ENCODE results near the gene DRICH1.
"Not testable (repeated sequence)": the region's sequence is repeated elsewhere in the genome, so short reads cannot be mapped to it uniquely, and the experiment has no call there.

Gene DRICH1

DNA sequence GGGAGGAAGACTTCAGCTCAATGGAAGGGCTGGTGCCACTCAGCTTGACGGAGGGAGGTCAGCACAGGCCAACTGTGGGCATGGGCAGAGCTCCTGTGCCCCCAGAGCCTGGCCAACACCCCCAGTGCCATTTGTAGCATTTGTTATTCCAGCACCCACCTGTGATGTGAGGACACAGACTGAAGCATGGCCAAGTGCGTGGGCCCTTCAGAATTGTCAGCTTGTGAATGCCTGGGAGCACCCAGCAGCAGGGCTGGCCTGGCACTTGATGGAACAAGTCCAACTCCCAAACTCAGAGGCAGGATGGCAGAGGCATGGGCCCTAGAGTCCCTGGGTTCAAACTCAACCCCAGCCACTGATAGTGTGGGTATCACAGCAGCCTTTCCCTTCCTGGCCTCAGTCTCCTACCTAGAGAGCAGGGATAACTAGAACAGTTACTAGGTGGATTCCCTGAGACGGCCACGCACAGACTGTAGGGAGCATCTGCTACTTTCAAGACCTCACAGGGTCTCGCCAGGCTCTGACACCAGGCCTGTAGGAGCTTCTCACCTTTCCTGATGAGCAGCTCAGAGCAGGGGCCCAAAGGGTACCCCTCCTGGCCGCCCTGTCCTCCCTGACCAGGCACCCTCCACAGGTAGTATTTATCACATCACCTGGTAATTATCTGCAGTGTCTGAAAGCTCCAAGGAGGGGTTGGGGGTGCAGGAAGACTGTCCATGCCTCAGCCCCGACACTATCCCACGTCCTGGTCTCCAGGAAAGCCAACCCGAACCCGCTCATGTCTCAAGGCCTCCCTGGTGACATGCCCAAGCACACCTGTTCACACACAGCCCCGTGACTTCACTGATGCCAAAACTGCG, 45.0 kb upstream of the DRICH1 start:
- H3K79me2 ChIP-seq (ENCODE audit: control insufficient read depth, insufficient read depth, low read length, poor library complexity) = not testable (repeated sequence)

GRCh38 chr22:23675502-23676415, 43.6 kb upstream of the DRICH1 start:
- Histone ChIP-seq H3K79me2 (ENCODE audit: control insufficient read depth, insufficient read depth, low read length, poor library complexity) (no peaks in the 10 kb centered on the region), H3K27ac (ENCODE audit: low read depth, low read length) (no peak overlapping the region), H2AFZ (ENCODE audit: insufficient read depth, low read length, poor library complexity) (no peak overlapping the region), H4K91ac (ENCODE audit: low read depth, low read length) (no peak overlapping the region), H3K4me3 (ENCODE audit: low read depth, low read length) (no peak overlapping the region), H3K18ac (ENCODE audit: low read length) (no peak overlapping the region), H3K14ac (ENCODE audit: low read length) (no peak overlapping the region), H3K27me3 (ENCODE audit: insufficient read depth, low read length) (no peaks in the 10 kb centered on the region), H4K8ac (ENCODE audit: low read depth, low read length) (no peak overlapping the region), H2BK12ac (ENCODE audit: low read length) (no peak overlapping the region), H3K36me3 (ENCODE audit: control insufficient read depth in 1 of 2, insufficient read depth in 2 of 2, low read length in 2 of 2) (peaks cover 4 to 5% of the 10 kb centered on the region in 2 experiments), H3K9me3 (ENCODE audit: insufficient read depth, low read depth, low read length) (peaks cover 2% of the 10 kb centered on the region), H3K4ac (ENCODE audit: low read depth, low read length) (no peak overlapping the region), H2BK120ac (ENCODE audit: insufficient read depth, low read length, poor library complexity) (no peak overlapping the region), H3K4me1 (ENCODE audit: control insufficient read depth in 1 of 2, insufficient read depth in 2 of 2, low read length in 2 of 2) (no peaks in the 10 kb centered on the region), H4K12ac (ENCODE audit: low read depth, low read length) (no peak overlapping the region), H3K9ac (ENCODE audit: low read length) (no peak overlapping the region), H3K4me2 (ENCODE audit: low read length) (no peak overlapping the region), H2BK5ac (ENCODE audit: low read depth, low read length, poor library complexity) (no peak overlapping the region), H3K79me1 (ENCODE audit: low read length) (no peaks in the 10 kb centered on the region), H2AK5ac (ENCODE audit: low read length) (no peak overlapping the region), H3K23ac (ENCODE audit: low read length) (no peak overlapping the region)
- peak; percentile 52 to 81 for DNase-seq
- WGBS (ENCODE audit: extremely low coverage, insufficient coverage, insufficient read length) = no CpG with 5 or more reads among the region's 17 CpGs

More for the DNA sequence above, 45.0 kb upstream of the DRICH1 start:
- not testable (repeated sequence) for H3K23ac ChIP-seq (ENCODE audit: low read length); H3K27ac ChIP-seq (ENCODE audit: low read depth, low read length); H3K9ac ChIP-seq (ENCODE audit: low read length); H3K4me1 ChIP-seq (ENCODE audit: control insufficient read depth in 1 of 2, insufficient read depth in 2 of 2, low read length in 2 of 2); DNase-seq; H3K27me3 ChIP-seq (ENCODE audit: insufficient read depth, low read length); H4K8ac ChIP-seq (ENCODE audit: low read depth, low read length); H3K9me3 ChIP-seq (ENCODE audit: insufficient read depth, low read depth, low read length); H3K4me2 ChIP-seq (ENCODE audit: low read length); H2BK12ac ChIP-seq (ENCODE audit: low read length); H3K18ac ChIP-seq (ENCODE audit: low read length); H2BK120ac ChIP-seq (ENCODE audit: insufficient read depth, low read length, poor library complexity); H2BK5ac ChIP-seq (ENCODE audit: low read depth, low read length, poor library complexity); H2AK5ac ChIP-seq (ENCODE audit: low read length); H2AFZ ChIP-seq (ENCODE audit: insufficient read depth, low read length, poor library complexity); H3K4me3 ChIP-seq (ENCODE audit: low read depth, low read length); H4K91ac ChIP-seq (ENCODE audit: low read depth, low read length); H4K12ac ChIP-seq (ENCODE audit: low read depth, low read length); H3K4ac ChIP-seq (ENCODE audit: low read depth, low read length); H3K14ac ChIP-seq (ENCODE audit: low read length); H3K79me1 ChIP-seq (ENCODE audit: low read length)
- WGBS (ENCODE audit: extremely low coverage, insufficient coverage, insufficient read length) = no CpG with 5 or more reads among the region's 12 CpGs
- H3K36me3 ChIP-seq (ENCODE audit: control insufficient read depth in 1 of 2, insufficient read depth in 2 of 2, low read length in 2 of 2) = peaks cover 11 to 12% of the 10 kb centered on the region in 2 experiments

DNA sequence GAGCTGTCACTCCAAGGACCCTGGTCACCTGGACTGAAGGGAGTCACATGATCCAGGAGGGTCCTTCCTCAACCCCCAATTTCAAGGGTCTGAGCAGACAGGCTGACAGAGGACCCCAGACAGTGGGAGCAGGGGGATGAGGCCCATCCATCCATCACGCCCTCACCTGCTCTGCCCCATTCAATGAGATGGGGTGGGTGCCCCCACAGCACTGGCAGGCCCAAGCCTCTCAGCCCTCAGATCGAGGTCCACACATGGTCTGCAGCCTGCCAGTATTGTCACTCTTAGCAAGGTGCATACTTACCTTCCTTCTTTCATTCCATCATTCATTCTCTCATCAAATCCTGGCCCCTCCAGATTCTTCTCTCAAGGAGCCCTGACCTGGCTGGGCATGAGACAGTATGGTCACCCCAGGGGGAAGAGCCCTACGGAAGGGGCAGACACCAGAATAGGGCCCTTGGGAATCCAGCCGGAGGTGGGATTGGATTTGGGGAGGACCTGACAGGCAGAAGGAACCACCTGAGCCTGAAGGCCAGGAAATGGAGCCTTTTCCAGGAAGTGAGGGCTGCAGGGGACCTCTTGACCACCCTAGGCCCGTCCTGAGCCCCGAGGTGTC, 42.9 kb upstream of the DRICH1 start:
- not testable (repeated sequence) for H3K18ac ChIP-seq (ENCODE audit: low read length); H3K4me1 ChIP-seq (ENCODE audit: control insufficient read depth in 1 of 2, insufficient read depth in 2 of 2, low read length in 2 of 2); H2BK120ac ChIP-seq (ENCODE audit: insufficient read depth, low read length, poor library complexity); H3K4me3 ChIP-seq (ENCODE audit: low read depth, low read length); H2BK12ac ChIP-seq (ENCODE audit: low read length); H2AK5ac ChIP-seq (ENCODE audit: low read length); DNase-seq; H3K27me3 ChIP-seq (ENCODE audit: insufficient read depth, low read length); H3K4ac ChIP-seq (ENCODE audit: low read depth, low read length); H3K36me3 ChIP-seq (ENCODE audit: control insufficient read depth in 1 of 2, insufficient read depth in 2 of 2, low read length in 2 of 2); H2BK5ac ChIP-seq (ENCODE audit: low read depth, low read length, poor library complexity); H4K12ac ChIP-seq (ENCODE audit: low read depth, low read length); H3K79me1 ChIP-seq (ENCODE audit: low read length); H4K91ac ChIP-seq (ENCODE audit: low read depth, low read length); H2AFZ ChIP-seq (ENCODE audit: insufficient read depth, low read length, poor library complexity); H3K23ac ChIP-seq (ENCODE audit: low read length); H3K14ac ChIP-seq (ENCODE audit: low read length); H4K8ac ChIP-seq (ENCODE audit: low read depth, low read length); H3K9ac ChIP-seq (ENCODE audit: low read length); H3K27ac ChIP-seq (ENCODE audit: low read depth, low read length); H3K79me2 ChIP-seq (ENCODE audit: control insufficient read depth, insufficient read depth, low read length, poor library complexity); H3K9me3 ChIP-seq (ENCODE audit: insufficient read depth, low read depth, low read length); H3K4me2 ChIP-seq (ENCODE audit: low read length)
- no CpG with 5 or more reads among the region's 6 CpGs for WGBS (ENCODE audit: extremely low coverage, insufficient coverage, insufficient read length)
